GM18499 (cell line): ENCODE measurements around the gene TEDC1.

ENCODE experiments used
- ATAC-seq: cut with Tn5 transposase; IDR thresholded peaks from one replicate; pipeline ENCODE4 v1.9.1; 2021; ENCODE audit warnings: moderate number of reproducible peaks; ENCODE audit not compliant: insufficient read depth, unreplicated experiment

Gene TEDC1

GRCh38 chr14:105483300-105484068 is 7.6 kb upstream of the TEDC1 start:
- no peak for ATAC-seq

GRCh38 chr14:105484069-105484996 is 6.7 kb upstream of the TEDC1 start:
- no peak for ATAC-seq

- ATAC-seq = no peak
These were observed 6.1 kb upstream of the TEDC1 start for GRCh38 chr14:105484997-105485393.

GRCh38 chr14:105485739-105486162 is 5.3 kb upstream of the TEDC1 start:
- no peak for ATAC-seq

- no peak for ATAC-seq
These were observed 4.7 kb upstream of the TEDC1 start, which contains the start of gene CRIP1 for GRCh38 chr14:105486163-105486973. TSS of gene CRIP1 (plus strand) at chr14:105486886. CDS start at chr14:105487260, 374 bp downstream.

GRCh38 chr14:105486974-105487448 is 4.0 kb upstream of the TEDC1 start:
- no peak for ATAC-seq

GRCh38 chr14:105487449-105487985 is 3.5 kb upstream of the TEDC1 start:
- ATAC-seq = no peak

- no peak for ATAC-seq
These were observed 2.9 kb upstream of the TEDC1 start for GRCh38 chr14:105487986-105488777.

- ATAC-seq = no peak
These were observed 2.1 kb upstream of the TEDC1 start for GRCh38 chr14:105488781-105489541.

- no peak for ATAC-seq
These were observed 1.3 kb upstream of the TEDC1 start for GRCh38 chr14:105489542-105490266.

- ATAC-seq = no peak
These were observed 827 bp upstream of the TEDC1 start for GRCh38 chr14:105490267-105490571.

- ATAC-seq = no peak
These were observed 424 bp downstream of the TEDC1 start for GRCh38 chr14:105491366-105491973.

GRCh38 chr14:105492031-105492970 is 1.3 kb downstream of the TEDC1 start:
- ATAC-seq = no peak

GRCh38 chr14:105492971-105493871 is 2.2 kb downstream of the TEDC1 start:
- ATAC-seq = no peak

GRCh38 chr14:105493921-105494605 is 3.0 kb downstream of the TEDC1 start:
- ATAC-seq = no peak
